CD4-positive, alpha-beta T cell treated with Interferon gamma for 1 hour (primary cell): ENCODE measurements around the gene GNRH2.
"Not testable (repeated sequence)": the region's sequence is repeated elsewhere in the genome, so short reads cannot be mapped to it uniquely, and the experiment has no call there.

Experiments used
- DNase-seq: peaks from one replicate; pipeline ENCODE4 v3.0.0-alpha.2; 2020

Gene GNRH2

DNA sequence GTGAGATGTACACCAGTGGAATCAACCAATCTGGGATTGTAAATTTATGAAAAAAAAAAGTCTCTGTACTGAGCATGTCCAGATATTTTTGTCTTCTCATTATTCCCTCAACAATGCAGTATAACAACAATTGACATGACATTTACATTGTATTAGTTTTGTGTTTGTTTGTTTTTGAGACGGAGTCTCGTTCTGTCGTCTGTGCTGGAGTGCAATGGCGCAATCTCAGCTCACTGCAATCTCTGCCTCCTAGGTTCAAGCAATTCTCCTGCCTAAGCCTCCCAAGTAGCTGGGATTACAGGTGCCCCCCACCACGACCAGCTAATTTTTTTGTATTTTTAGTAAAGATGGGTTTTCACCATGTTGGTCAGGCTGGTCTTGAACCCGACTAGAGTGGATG is 31.9 kb downstream of the GNRH2 start:
- not testable (repeated sequence) for DNase-seq

DNA sequence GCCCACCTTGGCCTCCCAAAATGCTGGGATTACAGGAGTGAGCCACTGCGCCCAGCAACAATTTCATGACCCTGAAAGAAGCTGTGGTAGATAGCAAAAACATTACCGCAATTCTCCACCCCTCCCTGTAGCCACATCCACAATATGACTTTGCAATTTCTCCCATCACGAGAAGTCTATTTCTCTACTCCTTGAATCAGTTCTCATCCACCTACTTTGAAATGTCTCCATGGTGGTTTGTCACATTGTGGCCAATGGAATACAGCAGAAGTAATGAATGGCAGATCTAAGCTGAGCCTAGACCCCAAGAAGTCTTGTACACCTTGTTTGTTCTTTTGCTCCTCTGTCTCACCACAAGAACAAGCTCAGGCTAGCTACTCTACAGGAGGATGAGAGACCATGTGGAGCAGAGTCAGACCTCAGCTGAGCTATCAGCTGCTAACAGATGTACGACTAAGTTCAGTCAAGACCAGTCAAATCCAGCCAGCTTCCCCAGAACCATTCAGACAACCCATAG is 34.3 kb downstream of the GNRH2 start:
- DNase-seq: no peak

DNA sequence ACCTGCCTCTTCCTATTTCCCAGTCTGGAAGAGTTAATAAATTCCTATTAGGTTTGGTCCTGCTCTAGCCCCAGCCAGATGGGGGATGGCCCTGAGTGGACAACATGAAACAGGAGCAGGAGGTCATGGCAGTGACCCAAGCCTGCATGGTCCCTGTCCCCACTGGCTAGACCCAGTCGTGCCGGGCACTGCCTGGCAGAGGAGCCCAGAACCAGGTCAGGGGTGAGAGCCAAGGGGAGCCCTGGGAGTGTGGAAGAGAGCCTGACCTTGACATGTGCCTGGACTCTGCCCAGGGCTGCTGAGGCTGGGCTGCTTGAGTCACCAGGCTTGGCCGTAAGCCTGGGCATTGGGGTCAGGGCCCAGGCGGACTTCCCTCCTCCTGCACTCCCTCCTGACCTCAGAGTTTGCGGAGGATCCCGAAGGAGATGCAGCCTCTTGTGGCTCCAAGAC is 37.5 kb downstream of the GNRH2 start:
- no peak for DNase-seq

DNA sequence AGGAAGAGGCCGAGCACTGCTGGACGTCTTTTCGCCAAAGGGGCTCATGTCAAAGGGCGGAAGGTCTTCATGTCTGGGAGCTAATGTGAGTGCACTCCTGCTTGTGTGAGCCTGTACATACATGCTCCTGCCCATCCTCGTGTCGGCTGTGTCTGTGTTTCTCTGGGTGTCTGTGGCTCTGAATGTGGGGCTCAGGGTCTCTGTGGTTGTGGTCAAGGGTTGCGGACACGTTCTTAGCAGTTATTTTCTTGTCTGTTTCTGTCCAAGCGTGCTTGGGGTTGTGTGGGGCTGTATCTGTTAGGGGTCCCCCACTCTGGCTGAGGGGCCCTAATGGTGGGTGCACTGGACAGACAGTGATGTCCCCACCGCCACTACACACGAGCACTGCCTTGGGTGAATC is 38.2 kb downstream of the GNRH2 start:
- DNase-seq: no peak

DNA sequence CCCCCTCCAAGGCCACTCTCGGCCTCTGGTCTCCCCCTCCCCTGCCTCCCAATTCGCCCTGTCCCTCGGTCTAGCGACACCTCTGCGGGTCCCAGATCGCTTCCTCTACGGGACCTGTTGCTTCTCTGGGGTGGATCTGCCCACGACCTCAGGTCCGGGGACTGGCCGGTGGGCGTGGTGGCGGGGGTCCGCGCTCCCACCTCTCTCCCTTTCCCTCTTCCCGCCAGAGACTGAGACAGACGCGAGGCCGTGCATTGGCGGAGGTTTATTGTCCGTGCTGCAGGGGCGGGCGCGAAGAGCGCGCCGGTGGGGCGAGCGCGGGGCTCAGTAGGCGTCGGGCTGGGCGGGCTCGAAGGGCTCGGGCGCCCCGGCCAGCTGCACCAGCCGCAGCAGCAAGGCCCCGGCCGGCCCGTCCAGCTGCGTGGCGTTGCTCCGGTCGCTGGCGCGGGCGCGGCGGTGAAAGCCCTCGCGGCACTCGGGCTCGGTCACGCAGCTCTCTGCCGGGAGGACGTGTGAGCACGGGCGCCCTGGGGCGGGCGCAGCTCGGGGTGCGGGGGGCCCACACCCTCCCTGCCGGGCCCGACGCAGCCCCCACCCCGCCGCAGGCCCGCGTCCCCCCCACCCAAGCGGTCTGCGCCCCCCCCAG is 39.0 kb downstream of the GNRH2 start:
- no peak for DNase-seq

DNA sequence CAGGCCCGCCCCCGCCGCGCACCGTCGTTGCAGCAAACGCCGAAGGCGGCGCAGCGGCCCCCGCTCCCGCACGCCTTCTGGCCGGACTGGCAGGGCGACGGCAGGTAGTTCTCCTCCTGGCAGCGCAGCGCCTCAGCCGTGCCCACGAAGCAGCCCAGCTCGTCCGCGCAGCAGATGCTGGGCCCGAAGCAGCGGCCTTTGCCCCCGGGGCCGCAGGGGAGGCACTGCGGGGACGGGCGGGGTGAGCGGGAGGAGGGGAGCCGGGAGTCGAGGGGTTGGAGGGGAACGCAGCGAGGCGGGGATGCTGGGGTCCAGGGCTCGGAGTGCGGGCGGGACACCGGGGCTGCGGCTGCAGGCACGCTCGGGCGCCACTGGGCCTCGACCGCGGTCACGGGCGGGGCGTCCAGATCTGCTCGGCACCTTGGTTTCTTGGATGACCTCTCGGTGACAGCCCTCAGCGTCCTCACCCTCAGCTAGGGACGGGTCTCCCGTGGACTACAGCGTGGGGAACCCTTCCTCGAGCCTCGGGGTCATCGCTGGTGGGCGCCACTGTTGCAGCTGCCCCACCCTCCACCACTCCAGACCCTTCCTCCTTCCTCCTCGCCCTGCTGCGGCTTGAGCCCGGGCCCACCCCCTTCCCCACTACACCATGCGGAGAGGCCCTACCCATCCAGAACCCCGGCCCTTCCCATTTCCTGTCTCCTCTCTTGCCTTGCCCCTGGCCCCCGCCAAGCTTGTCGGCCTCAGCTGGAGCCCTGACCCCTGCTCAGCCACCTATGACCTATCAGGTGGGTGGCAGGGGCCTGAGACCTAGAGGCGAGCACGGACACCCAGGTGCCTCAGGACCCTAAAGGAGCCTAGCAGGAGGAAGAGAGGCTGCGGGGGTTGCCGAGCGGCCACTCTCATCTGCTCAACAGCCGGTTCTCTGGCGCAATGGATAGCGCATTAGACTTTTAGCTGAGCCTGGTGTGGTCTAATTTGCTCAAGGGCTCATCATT is 39.8 kb downstream of the GNRH2 start:
- no peak for DNase-seq

DNA sequence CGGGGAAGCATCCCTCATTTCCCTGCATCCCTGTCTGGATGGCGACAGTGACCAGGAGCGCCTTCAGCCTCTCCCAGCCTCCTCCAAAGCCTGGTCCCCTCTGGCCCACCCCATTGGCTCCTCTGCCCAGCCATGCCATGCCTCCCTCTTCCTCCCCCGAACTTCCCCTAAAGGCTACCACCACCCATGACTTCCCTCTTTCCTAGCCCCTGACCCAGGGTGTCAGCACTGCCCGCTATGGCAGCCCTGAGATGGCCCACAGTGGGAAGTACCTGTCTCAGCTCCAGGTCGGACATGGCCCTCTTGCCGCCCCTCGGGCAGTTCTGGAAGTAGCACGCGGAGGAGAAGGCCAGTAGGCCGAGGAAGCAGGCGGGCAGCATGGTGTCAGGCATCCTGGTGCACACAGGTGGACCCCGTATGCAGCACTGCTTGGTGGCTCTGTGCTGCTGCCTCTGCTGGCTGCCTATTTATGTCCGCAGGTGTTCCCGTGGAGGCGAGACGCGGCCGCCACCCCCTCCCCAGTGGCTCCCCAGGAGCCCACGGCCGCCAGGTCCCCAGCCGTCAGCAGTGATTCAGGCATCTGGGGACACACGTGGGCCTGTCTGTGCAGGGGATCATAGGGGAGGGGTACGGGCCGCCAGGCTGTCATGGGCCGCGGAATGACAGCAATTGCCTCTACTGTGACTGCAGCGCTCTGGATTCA is 41.0 kb downstream of the GNRH2 start, which contains the start of gene AVP:
Gene AVP, minus strand, starts transcription at position 442 of the 703 bp plus-strand sequence. Its CDS starts 50 bp downstream, at position 392.
- no peak for DNase-seq

DNA sequence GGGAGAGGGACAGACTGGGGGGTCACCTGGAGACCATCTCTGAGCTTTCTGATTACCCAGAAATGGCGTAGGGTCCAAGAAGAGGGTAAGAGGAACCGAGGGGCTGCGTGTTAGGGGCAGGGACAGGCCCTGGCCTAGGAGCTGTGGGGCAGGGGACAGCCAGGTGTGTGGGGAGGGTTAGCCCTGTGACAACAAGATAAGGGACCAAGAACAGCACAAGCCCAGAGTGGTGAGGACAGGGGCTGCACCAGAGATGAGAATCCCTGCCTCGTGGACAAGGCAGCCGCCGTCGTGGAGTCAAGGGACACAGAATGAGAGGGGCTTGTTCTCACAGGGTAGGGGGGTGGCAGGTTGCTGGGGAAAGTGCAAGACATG is 41.6 kb downstream of the GNRH2 start:
- no peak for DNase-seq

DNA sequence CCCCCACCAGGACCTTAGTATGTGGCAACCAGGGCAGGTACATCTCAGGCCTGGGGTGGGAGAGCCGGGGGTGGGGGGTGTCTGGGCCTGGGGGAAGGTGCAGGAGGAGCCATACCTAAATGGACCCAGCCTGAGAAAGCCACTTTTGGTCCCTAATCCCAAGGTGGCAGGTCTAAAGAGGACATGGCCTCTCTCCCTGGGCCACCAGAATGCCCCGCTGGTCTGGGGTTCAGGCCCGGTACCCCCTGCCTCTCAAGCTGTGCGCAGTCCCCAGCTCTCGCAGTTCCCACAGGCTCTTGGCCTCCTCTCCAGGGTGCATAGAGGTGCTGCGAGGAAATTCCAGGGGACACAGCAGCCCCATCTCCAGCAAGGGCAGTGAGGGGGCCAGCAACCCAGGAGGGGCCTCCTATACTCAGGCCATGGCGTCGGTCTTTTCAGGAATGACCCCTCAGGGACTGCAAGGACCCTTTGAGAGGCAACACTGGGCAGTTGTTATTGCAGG is 42.2 kb downstream of the GNRH2 start:
- no peak for DNase-seq

DNA sequence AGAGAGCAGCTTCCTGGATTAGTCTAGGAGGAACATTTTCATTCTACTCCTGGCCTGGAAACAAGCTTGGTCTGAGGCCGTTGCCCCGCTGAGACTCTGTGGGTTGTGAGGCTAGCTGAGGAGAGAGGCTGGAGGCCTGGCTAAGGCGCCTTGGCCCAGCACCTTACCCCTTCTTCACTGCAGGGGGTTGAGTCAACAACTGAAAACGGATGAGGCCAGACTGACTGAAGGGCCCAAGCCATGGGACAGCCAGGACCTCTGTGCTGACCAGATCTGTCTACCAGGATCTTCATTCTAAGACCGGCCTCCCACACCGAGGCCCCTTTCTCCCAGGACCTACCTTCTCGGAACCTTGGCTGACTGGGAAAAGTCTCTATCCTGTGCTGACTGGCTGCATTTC is 44.6 kb downstream of the GNRH2 start:
- no peak for DNase-seq

DNA sequence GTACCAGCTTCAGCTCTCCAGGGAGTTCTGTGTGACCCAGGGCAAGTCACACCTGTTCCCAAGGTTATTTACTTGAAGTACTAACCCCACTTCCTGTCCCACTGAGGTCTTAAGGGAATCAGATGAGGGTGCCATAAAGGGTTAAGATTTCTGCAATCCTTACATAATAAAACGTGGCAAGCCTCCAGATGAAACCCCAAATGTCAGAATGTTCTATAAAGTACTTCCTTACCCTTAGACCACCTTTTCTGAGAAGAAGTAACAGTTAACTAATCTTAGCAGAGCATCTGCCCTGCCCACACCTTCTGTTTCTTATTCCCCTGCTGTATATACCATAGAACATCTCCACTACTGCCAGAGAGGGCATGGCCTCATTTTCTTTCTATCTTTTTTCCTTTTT is 47.1 kb downstream of the GNRH2 start:
- DNase-seq: no peak

DNA sequence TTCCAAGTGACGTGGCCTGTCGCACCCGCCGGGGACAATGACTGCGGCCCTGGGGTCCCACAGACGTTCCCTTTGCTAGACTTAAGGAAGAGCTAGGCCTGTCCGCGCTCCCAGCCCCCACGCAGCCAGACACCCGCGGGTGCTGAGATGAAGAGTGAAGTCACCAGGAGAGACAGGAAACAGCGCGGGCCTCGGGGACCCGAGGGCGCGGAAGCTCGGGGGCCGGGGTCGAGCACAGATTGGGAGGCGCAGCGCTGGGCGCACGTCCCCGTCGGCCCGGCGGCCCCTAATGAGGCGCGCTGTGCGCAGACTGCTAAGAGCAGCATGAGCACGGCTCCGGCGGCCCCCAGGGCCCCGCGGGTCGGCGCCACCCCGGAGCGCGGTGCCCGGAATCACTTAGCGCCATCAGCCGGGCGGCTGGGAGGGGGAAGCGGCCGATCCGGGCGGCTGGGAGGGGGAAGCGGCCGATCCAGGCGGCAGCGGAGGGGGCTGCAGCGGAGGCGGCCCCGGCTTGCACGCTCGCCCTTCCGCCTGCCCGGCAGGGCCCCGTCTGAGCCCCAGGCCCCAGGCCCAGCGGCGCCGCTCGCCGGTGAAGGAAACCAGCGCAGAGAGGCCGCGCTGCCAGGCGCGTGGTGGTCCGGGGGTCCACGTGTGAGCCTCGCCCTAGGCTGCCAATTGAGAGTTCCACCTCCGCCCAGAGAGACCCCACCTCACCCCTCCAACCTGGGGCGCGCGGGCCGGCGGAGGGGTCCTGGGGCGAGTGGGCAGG is 49.4 kb downstream of the GNRH2 start:
- DNase-seq: peak; percentile 53

DNA sequence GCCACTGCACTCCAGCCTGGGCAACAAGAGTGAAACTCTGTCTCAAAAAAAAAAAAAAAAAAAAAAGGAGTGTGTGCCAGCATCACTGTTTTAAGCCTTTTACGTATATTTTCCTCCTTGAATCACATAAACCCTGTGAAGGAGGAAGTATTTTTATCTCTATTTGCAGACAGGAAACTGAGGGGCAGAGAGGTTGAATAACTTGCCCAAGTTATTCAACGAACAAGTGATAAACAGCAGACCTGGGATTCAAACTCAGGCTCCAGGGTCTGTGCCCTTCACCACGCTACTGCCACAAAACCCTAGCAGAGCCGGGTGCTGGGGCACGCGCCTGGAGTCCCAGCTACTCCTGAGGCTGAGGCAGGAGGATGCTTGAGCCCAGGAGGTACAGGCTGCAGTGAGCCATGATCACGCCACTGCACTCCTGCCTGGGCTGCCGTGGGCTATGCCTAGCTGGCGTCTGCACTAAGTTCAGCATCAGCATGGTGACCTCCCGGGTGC is 50.5 kb downstream of the GNRH2 start:
- peak; percentile 54 for DNase-seq

DNA sequence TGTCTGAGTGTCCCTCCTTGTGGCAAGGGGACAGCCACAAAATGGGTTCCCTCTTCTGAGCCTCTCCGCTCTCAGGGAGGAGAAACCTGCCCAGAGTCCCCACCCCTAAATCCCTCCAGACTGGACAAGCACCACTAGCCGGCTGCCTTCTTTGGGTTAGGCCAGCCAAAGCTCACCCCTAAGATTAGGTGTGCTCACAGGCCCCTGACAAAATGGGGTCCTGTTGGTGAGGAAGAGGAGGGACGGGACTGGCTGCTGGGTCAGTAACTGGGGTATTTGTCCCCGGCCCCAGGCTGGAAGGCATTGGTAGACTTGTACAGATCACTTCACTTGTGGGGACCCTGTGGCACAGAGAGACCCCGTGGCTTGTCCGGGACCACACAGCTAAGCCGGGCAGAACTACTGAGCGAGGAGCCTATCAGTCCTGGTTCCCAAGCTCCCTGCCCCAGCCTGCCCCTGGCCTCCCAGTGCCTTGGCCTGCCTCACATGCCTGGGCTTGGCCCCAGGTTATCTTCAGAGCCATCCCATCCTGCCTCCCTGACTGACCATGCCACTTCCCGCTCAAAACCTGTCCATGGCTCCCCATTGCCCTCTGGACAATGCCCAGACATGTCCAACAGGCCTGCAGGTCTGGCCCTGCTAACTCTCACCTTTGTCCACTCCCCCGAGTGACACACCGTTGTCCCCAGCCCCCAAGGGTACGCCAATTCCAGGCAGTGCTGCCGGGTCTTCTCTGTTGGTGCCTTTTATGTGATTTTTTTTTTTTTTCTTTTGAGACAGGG is 51.6 kb downstream of the GNRH2 start:
- DNase-seq: no peak
